Activated T-cell treated with anti-CD3 and anti-CD28 coated beads, Interleukin-2, amount 50 U/mL, for 48 hours (primary cell): ENCODE measurements around the gene CACNA2D3.

Experiments used
- DNase-seq, 2 experiments: peaks; one replicate each; pipeline ENCODE4 v3.0.0-alpha.2; 2020

CACNA2D3 gene

DNA sequence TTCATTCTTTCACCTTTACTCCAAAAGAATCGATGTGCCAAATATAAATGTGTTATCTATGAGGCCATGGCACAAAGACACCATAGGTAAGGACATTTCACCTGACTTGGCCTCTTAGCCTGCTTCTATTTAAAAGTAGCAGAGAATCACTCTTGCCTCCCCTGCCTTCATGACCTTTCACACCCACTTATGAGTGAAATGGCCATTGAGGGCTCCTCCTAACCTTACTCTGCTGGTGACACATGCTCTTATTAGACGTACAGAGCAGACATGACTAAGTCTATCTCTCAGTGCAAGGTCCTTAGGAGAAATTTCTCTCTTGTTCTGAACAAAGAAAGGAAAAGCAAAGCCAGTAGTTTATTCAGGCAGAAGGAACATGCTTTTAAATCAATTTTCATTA, 654.8 kb downstream of the CACNA2D3 start:
- no peak for DNase-seq

DNA sequence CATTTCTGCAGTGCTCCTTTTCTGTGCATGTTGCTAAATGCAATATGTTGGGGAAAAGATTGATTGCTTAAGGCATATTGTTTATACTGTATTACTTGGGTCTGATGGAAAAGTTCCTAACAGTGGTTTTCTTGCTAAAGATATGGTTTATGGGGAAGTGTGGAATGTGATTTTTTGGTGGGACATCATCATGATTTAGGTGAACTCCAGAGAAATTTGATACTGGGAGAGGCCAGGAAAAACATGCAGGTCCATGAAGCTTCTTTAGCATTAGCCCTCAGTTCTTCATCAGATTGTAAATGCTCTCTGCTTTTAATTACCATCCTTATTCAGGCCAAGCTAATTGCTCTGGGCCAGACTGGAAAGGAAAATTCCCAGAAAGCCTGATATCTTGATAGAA, 658.0 kb downstream of the CACNA2D3 start:
- no peak for DNase-seq

DNA sequence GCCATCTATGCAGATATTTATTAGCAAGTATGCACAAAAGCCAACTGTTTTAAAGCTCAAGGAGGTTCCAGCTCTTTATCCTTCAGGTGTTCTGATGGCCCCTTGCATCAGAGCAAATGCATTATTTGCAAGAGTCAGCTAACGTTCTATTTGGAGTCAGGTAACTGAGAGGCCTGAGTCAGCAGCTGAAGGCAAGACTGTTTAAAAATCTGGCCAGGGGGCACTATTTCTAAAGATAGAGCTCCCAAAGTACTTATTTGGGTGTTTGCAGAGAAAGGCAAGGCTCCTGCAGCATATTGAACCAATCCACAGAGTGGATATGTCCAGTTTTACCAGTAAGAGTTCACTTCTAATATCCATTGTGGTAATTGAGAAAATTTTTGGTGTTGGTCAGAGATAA, 659.4 kb downstream of the CACNA2D3 start:
- DNase-seq: no peak

DNA sequence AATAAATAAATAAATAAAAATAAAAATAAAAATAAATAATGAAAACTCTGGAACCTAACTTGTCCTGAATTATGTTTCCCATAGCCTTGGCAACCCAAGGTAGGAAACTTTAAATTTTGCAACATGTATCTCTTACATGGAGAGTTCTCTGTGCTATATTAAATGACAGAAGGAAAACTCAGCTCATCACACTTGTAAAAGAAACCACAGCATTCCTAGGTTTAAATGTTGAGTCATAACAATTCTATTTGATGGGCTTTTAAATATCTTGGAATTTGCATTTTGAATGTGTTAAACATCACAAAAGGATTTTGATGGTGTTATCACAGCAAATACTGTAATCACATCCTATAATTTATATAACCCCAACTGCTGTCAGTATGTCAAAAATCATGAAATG, 661.3 kb downstream of the CACNA2D3 start:
- no peak for DNase-seq

DNA sequence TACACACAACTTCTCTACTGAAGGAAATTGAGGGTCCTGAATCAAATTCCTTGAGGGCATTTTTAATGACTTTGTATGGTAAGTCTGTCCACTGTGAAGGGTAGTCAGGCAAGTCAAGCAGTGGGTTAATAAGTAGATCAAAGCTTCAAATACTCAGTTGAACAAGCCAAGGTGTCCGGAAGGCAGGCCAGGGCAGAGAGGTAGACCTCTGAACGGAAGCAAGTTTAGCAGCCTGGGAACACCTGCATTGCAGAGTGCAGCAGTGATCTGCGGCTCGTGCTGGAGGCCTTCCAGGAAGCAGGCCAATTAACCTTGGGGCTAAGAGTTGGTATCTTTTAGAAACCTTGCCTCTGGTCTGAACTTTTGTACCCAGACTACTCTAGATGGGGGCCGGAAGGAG, 661.7 kb downstream of the CACNA2D3 start:
- no peak for DNase-seq

DNA sequence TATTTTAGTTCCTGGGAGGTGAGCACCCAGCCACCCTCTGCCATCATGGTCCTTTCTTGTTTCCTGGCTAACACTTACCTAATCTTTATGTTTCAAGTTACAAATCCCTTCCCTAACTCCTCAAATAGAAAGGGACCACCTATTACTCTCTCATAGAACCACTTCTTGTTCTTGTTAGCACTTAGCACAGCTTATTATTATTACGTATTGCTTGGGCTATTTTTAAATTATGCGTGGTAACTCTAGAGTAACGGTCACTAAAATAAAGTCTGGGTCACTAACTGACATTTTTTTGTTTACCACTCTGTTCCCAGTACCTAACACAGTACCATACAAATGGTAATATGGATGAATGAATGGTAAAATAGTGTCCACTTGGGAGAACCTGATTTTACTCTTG, 663.6 kb downstream of the CACNA2D3 start:
- DNase-seq: no peak

DNA sequence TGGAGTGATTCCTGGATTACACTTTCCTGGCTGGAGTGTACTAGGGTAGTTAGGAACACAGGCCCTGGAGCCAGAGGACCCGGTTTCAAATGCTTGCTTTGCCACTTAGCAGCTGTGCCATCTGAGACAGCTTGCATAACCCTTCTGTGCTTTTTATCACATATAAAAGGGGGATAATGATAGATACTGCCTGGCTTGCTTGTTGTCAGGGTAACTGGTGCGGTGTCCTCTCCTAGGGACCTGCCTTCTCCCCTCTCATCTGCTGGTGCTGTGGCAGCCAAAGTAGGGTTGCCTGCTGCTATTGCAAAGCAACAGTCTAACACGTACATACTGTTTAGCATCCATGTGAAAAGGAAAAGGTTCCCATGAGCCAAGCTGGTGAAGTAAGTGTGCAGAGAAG, 667.7 kb downstream of the CACNA2D3 start:
- DNase-seq: no peak

DNA sequence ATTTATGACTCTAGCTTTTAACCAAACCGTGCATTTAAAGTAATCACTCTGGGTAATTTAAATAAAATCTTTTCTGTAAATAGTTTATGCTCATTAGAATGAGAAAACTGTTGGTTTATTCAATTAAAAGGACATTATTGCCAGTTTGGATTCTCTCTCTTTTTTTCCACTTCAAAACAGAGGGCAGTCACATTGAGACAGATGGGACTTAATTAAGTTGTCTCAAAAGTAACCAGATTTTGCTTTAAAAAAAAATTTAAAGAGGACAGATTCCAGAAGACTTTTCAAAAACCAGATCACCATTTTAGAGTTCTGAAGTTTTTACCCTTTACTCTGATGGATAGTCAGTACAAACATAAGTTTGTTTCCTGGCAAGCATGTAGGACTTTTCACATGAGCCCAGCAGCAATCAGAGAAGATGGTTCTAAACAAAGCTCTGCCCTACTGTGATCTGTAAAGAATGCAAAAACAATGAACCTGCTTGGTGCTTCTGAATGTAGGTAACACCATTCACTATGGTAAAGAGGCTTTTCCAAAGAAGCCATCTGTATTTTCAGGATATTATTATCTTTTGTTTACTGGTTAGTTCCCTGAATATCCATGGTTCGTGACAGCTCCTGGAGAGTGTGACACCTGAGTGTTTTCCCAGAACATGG, 669.3 kb downstream of the CACNA2D3 start:
- no peak for DNase-seq

DNA sequence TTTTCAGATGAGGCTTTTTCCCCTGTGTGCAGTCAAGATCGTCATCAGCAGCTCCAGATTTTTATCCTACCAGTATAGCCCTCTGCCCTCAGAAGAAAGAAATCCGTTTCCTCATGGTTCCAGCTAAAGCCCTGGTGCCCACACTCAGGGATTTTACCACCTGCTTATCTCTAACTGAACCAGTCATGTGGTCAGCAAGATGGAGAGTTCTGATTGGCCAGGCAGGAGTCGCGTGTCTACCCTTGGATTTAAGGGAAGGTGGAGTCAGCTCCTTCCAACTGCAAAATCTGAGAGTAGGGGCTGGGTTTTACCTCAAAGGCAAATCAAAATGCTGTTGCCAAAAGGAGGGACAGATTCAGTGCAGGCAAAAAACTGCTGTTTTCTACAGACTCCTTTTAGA, 670.2 kb downstream of the CACNA2D3 start:
- no peak for DNase-seq

DNA sequence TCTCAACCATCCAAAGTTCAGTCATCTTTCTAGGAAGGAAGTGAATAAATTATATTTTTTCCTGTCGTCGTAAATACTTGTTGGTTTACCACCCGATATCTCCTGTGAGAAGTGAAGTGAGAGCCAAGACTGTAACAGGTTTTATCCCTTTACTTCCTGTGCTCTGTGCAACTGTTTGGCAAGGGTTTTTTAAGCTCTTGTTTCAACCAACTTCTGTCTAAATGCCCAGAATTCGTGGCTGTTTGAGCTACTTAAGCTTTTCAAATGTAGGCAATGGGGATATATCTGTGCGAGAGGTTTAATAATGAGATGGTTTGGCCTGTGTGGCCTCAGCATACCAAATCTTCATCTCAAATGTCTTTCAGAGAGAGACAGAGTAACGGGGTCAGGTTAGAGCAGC, 670.8 kb downstream of the CACNA2D3 start:
- DNase-seq: no peak

DNA sequence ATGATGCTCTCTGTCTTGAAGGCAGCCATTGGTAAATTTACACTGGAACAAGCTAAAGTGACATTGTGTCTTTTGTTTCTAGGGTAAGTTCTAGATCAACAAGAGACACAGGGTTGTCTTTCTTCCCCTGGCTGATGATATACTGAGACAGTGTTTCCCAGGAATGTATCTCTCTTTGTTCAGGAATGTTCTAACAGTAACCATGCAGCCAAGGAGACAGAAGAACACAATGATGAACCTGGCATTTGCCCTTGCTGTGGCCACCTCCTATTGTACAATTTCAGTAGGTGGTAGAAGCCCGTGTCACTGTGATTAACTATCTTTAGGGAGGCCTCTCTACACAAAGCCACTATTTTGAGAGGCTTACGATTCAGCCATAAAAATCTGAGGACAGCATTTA, 674.8 kb downstream of the CACNA2D3 start:
- DNase-seq: no peak

DNA sequence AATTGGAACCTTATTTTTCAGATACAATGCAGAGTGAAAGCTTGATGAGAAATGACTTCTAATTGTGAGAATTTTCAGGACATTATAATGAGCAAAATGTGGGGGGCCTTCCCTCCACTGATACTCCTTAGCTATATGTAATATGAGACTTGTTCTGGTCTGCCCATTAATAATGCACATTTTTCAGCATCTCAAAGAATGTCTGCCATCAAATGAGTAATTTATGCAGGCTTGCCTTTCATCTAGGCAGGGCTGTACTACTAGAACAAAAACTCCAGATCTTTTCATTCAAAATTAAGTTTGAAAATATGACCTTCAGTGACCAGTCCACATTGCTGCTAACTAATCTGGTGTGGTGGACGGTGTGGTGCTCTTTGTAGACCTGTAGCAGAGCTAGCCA, 678.1 kb downstream of the CACNA2D3 start:
- DNase-seq: no peak

DNA sequence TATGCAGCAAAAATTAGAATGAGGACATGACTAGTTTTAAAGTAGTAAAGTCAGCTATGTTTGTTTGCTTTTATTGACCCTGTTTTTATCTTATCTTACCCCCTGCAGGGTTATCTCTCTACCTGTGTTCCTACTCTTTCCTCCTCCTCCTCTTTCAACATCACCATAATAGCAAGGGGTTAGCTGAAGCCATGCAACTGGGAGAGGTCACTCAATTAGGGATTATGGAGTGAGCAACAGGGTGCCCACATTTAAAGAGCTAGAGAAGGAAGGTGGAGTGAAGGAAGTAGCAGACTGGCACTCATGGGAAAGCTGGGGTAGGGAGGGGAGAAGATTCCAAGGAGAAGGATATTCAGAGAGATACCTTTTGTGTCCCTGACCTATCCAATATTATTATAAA, 679.6 kb downstream of the CACNA2D3 start:
- no peak for DNase-seq

DNA sequence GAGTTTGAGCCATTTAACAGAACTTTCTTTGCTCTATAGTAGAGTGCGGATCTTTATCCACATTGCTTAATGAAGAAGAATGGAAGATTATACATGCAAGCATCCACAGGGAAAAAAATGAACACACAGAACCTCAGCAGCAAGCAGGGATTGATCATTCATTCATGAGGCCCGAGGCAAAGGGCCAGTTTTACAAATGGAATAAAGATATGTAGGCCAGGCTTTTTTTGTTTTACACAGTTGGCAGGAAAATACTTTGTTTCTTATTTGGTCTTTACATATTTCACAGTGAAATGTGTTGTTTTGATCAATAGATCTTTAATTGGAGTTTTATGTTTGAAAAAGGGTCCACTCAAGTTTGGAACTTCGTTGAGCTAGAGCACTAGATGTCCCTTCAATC, 688.0 kb downstream of the CACNA2D3 start:
- no peak for DNase-seq

DNA sequence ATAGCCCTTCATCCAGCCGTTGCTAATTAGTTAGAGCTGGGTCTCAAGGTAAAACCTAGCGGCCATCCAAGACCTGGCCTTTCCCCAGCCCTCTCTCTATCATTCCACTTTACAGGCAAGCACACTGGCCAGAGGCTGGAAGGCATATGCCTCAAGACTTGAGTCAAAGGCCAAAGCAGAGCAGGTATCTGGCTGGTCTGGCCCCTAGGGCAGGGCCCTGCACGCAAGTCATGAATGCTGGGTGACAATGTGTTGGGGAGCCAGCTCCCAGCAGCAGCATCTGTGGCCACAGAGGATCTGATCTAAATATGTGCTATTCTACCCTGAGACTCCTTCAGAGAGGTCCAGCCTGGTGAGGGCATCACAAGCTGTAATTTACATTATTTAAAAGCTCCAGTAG, 691.9 kb downstream of the CACNA2D3 start:
- no peak for DNase-seq

DNA sequence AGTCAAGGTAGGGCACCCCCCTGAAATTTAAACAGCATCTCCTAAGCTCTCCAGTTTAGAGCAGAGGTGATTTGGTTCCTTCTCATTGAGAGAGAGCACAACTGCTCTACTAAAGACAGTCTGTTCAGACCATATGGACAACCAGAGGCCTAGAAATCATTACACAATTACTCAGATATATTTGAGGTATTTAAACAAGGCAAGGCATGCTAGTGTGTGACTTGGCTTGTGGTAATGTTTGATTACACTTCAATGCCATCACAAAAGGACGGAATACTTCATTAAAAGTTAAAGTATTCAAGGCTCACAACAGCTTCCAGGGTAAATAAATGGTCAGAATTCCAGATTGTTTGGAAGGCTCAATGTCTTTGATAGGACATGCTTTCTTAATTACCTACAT, 695.3 kb downstream of the CACNA2D3 start:
- no peak for DNase-seq

DNA sequence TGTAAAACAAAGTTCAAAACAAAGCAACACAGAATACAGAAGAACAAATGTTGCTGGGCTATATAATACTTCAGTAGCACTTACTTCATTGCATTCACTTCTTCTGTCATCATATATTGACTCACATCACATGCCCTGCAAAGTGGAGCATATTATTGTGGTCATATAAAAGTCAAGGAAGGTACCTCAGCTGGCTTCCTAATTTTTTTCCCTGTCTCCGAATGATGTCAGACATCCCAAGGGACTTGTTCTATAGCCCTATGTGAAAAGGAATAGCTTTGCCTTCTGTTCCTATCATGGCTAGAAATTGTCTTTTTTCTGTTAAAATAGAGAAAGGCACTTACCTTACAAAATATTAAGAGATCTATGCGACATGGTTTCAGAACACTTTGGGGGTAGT, 696.1 kb downstream of the CACNA2D3 start:
- DNase-seq: no peak

DNA sequence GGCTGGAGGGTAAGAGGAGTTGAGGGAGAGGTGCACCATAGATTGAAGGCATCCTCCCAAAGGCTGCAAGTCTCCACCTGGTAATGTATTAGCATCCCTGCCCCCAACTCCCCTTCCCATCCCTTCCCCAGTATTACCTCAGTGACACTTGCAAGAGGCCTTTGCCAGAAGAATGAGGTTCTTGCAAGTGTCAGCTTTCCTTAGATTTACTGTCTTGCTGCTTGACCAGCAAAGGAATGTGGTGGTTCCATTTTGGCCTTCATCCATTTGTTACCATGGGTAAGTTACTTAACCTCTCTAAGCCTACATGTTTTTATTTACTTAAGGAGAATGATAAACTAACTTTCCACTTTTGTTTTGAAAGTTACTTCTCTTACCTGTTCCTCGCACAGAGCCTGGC, 696.6 kb downstream of the CACNA2D3 start:
- no peak for DNase-seq

DNA sequence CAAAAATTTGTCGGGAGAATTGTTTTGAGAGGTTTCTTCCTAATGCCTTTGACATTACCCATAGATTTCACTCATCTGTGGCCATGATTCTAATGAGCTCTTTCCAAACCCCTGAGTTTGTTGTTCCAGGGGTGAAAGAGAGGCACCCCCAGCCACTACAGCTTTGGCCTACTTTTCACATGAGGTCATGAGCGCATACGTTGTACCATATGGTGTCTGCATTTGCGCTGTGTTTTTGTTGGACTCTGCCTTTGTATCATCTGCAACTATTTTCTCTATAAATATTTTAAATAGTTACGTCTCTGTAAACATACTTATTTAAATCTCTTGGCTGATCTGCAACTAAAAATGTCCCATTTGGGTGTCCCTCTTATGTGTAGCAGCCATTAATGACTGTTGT, 697.6 kb downstream of the CACNA2D3 start:
- no peak for DNase-seq

DNA sequence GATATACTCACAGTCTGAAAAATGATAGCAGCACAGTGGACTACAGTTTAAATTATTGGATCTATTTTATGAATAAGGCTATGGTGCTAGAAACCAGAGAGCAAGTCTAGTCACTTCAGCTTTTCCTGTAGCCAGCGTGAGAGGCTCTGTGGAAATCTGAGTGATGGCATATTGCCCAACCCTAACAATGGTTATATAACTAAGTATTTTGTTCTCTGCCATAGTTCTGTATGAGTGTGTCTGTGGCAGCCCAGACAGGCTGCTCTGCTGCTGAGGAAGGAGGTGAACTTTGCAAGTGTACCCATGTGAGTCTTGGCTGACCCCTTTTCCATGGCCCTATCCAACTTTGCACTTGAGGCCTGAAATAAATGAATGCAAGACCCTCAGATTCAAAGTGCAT, 699.9 kb downstream of the CACNA2D3 start:
- no peak for DNase-seq

DNA sequence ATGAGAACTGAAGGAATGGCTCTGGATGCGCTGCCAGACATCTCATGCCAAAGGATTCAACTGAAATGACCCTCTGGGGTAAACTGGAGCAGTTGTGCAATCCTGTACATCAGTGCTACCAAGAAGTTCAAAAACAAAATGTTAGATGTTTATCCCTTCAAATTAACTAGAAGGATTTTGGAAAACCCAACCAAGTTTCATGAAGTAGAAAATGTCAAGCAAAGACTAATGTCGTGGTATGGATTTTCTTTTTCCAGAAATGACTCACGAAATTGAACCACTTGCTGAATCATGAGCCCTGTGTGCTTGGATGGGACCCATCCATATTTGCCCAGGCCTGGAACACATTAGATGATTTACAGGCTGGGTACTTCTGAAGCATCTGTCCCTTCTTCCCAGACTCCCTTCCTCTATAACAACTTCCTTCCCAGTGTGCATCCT, 703.9 kb downstream of the CACNA2D3 start:
- DNase-seq: no peak

DNA sequence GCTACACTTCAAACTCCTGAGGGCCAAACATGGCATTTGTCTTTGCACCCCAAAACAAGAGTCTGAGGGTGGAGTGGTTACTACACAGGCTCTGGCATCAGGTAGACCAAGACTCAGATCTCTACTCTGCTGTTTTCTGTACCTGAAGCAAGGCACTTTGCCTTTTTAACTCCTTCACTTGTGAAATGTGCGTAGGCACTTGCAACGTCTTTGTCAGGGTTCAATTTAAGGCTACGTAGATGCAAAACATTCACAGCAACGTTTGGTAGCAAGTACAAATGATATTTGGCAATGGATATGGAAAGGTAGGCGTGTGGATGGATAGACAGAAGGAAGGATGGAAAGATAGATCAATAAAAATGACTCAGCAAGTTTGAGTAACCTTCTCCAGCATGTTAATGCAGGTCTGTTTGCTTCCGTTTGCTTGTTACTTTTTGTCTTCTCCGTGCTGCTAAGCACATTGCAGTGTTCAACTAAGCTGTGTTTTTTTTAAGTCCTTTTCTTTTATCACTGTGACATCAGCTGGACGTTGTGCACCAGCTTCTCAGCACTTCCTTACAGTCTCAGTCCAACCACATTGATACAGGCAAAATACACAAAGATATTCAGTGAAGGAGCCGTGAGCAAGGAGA, 704.8 kb downstream of the CACNA2D3 start:
- DNase-seq: no peak

DNA sequence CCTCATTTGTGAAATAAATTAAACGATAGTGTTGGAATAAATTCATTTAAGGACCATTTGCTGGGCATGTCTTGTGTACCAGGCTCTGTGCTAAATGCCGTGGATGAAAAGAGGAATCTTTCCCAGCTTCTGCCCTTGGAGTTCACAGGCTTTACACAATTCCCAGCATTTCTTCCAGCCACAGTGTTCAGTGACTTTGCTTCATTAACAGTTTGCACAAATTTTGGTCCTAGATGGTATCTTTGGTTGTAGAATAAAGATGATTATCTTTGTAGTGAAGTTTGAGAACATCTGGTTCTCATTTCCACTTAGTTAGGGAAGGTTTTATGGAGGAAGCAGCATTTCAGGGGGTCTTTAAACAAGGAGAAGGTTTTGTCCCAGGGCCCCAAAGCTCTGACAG, 705.4 kb downstream of the CACNA2D3 start:
- no peak for DNase-seq

DNA sequence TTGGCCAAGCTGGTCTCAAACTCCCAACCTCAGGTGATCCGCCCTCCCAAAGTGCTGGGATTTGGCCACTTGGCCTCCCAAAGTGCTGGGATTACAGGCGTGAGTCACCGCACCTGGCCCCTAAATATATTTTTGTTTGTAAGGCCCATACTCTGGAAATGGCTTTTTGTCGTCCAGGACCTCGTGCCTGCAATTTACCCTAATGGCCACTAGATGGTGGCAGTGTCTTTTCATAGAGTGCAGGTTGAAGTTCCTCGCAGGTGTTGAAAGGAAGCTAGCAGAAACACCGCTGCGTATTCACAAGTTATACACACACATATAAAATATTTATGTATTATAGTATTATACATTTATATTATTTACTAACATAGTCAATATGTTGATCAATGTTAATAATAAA, 708.3 kb downstream of the CACNA2D3 start:
- DNase-seq: peak; percentile 22 to 28

DNA sequence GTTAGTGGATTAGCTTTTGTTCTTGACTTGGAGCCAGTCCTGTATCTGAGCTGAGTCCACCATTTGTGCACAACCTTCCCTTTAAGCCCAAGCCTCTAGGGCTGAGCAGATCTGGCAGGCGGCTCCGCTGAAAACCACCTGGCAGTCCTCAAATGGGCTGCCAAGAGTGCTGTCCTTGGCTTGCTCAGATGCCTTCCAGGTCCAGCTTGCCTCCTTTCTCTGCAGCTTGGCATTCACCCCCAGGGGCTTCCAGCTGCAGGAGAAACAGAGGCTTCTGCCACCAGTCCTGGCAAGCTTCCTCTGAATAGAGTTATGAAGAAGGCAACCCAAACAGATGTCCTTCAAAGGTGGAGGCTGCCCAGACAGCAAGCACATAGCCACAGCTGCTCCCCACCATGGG, 708.8 kb downstream of the CACNA2D3 start:
- no peak for DNase-seq
